ENCODE results near the gene ZCCHC2.

The ZCCHC2 gene

GRCh38 chr18:62522504-62523254 lies at the start of gene ZCCHC2:
Gene ZCCHC2 (plus strand): TSS chr18:62523025. CDS start chr18:62523425, 400 bp downstream.
- peak; percentile 98 for DNase-seq (ENCODE audit: low read depth in 2 of 2, low spot score in 1 of 2)

DNA sequence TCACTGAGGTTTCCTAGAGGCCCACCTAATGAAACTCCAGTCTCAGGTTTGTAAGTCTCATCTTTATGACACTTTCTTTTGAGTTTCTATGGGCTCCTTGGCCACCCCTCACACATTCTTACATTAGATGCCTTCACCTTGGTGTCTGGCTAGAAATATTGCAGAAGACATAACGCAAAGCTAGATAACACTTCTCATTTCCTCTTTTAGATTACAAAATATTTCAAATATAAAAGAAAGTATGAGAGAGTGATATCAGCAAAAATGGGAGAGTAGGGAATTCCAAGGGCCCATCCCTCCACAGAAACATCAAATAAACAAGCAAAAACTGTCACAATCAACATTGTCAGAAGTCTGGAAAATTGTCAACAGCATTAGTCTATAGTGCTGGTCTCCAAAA lies 43.3 kb upstream of the ZCCHC2 start:
- DNase-seq (ENCODE audit: low read depth in 2 of 2, low spot score in 1 of 2) = no peak

GRCh38 chr18:62480927-62481326 lies 41.9 kb upstream of the ZCCHC2 start:
- no peak for DNase-seq (ENCODE audit: low read depth in 2 of 2, low spot score in 1 of 2)

DNA sequence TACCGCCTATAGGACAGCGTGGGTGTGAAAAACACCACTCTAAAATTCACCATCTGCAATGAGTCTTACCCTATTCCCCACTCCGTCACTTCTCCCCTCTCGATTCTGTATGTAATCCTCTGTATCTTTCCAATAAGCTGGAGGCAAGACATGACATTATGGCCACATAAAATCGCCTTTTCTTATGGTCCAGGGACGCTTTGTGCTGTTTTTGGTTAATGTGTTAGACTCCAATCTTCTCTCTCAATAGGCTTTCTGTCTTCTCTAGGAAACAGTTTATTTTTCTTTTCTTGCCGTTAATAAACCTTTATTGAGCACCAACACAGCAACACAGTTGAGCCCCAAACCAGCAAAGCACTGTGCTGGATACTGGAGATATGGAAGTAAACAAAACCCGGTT lies 37.9 kb upstream of the ZCCHC2 start:
- DNase-seq (ENCODE audit: low read depth in 2 of 2, low spot score in 1 of 2) = no peak

DNA sequence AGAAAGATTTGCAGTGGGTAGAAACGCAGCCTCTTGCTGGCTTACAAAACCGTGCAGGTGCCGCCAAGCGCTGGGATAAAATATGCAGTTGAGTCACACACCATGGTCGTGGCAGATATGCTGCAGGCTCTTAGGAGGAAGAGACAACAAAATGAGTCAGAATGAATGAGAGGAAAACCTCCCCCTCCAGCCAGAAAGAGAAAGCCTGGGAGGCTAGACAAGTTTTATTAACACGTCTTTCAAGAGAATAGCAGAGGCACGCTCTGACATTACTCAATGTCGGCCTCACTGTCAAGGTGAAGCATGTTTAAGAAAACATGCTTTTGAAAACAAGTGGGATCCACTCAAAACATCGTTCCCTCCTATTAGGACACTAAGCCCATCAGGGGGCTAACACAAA lies 37.1 kb upstream of the ZCCHC2 start:
- DNase-seq (ENCODE audit: low read depth in 2 of 2, low spot score in 1 of 2) = no peak

GRCh38 chr18:62486290-62486964 lies 36.4 kb upstream of the ZCCHC2 start:
- no peak for DNase-seq (ENCODE audit: low read depth in 2 of 2, low spot score in 1 of 2)

GRCh38 chr18:62487161-62487560 lies 35.7 kb upstream of the ZCCHC2 start:
- DNase-seq (ENCODE audit: low read depth in 2 of 2, low spot score in 1 of 2) = no peak

GRCh38 chr18:62490967-62491695 lies 31.7 kb upstream of the ZCCHC2 start:
- no peak for DNase-seq (ENCODE audit: low read depth in 2 of 2, low spot score in 1 of 2)

GRCh38 chr18:62493033-62493862 lies 29.6 kb upstream of the ZCCHC2 start:
- no peak for DNase-seq (ENCODE audit: low read depth in 2 of 2, low spot score in 1 of 2)

DNA sequence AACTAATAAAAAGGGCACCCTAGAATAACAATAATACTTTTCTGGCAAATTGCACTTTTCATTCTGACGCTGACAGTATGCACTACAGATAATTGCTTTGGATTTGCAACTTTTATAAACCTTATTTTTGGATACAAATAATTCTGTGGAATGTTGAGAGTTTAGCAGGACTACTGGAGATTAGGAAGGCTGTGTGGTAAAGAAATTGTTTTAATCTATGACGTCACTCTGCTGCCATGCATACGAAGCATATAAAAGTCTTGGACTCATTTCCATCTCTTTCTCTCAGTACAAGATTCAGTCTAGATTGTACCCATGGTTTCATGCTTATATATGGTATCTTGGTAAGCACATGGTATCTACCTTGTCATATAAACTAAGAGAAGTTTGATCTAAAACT lies 28.1 kb upstream of the ZCCHC2 start:
- no peak for DNase-seq (ENCODE audit: low read depth in 2 of 2, low spot score in 1 of 2)

DNA sequence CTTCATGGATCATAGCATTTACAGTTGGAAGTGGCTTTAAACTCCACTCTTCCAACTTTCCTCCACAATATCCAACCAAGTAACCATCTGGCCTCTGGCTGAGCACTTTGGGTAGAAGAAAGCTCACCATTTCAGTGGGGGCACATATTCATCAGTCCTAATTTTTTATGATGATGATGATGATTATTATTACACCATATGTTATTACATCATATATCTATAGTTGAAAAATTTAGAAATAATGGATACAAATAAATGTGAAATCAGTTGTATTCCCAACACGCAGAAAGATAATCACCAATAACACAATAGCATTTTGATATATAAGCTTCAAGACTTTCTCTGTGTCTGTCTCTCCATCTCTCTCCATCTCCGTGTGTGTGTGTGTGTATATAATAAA lies 26.6 kb upstream of the ZCCHC2 start:
- no peak for DNase-seq (ENCODE audit: low read depth in 2 of 2, low spot score in 1 of 2)

GRCh38 chr18:62497190-62497772 lies 25.5 kb upstream of the ZCCHC2 start:
- DNase-seq (ENCODE audit: low read depth in 2 of 2, low spot score in 1 of 2) = no peak

DNA sequence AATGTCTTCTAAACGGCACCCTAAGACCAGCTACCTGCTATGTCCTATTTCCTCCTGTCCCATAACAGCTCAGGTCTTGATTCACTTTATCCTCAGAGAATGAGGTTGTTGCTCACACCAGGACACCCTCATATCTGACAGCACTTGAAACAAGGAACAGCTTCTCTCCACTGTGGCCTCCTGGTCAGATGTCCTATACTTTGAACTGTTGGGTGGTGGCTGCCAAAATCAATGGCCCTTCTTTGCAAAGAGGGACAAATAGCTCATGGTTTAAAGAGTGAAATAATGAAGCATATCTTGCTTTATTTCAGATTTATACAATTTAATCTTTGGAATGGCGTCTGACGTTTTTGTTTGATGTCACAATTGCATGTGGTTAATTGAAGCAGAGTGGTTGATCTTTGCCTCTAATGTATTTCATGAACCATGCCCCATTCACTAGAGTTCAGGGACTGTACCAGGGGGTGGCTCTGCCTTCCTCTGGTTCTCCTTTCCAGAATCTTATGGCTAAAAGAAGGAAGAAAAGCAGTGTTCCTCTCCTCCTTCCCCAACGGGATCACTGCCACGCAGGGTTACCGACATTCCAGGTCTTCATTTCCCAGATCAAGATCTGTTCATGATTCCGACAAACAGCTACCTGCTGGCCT lies 24.1 kb upstream of the ZCCHC2 start:
- no peak for DNase-seq (ENCODE audit: low read depth in 2 of 2, low spot score in 1 of 2)

GRCh38 chr18:62499263-62499650 lies 23.6 kb upstream of the ZCCHC2 start:
- no peak for DNase-seq (ENCODE audit: low read depth in 2 of 2, low spot score in 1 of 2)

GRCh38 chr18:62500174-62500573 lies 22.7 kb upstream of the ZCCHC2 start:
- DNase-seq (ENCODE audit: low read depth in 2 of 2, low spot score in 1 of 2) = no peak

DNA sequence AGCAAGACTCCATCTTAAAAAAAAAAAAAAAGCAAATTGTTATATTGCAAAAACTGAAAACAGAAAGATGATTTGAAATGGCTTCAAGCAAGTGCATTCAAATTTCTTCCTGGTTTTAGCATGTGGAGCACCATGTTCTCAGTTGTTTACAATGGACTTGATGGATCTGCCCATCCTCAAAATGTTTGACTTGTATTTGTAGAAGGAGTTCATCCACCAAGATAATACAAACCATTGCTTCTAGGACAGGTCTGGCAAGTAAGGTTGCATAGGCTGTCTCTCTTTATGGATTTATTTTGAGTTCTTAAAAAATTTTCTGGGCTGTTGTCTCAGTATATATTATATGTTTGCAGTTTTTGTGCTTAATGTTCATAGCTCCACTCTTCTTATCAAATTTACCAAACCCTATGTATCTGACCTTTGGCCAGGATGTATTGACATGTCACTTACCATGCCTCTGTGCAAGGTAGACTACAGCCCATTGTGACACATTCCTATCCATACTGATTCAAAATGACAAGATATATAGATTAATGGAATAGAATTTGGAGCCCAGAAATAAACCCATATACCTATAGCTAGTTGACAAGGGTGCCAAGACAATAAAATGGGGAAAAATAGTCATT lies 21.7 kb upstream of the ZCCHC2 start:
- no peak for DNase-seq (ENCODE audit: low read depth in 2 of 2, low spot score in 1 of 2)

DNA sequence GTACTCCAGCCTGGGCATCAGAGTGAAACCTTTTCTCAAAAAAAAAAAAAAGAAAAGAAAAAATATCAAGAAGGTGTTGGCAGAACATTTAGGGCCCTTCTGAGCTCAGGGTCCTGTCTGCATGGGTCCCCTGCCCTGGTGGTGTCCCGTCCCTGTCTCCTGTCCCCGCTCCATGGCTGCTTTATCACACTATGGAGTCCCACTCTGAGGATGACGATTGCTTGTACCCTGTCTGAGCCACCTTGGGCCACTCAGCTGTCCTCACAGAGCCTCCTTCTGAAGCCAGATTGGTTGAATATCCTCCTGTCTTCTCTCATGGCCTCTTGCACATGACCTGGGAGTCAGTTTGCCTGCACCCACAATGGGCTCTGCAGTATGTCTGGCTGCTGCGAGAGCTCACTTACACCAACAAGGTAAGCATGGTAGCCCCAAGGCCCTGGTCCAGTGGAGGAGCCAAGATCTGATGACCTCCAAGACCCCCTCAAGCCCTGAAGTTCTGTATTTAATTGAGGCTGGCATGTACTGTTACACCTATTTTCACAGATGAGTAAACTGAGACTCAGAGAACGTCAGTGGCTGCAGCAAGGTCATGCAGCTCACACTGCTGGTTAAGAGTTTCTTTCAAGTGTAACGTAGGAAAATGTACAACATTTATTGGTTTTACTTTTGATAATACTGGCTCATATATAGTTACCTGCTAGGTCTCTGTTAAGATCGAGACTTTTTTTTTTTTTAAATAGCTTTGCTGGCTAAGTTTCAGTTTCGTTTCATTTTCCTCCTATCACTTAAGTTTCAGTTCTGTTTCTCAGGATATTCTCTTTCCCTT lies 16.9 kb upstream of the ZCCHC2 start:
- no peak for DNase-seq (ENCODE audit: low read depth in 2 of 2, low spot score in 1 of 2)

DNA sequence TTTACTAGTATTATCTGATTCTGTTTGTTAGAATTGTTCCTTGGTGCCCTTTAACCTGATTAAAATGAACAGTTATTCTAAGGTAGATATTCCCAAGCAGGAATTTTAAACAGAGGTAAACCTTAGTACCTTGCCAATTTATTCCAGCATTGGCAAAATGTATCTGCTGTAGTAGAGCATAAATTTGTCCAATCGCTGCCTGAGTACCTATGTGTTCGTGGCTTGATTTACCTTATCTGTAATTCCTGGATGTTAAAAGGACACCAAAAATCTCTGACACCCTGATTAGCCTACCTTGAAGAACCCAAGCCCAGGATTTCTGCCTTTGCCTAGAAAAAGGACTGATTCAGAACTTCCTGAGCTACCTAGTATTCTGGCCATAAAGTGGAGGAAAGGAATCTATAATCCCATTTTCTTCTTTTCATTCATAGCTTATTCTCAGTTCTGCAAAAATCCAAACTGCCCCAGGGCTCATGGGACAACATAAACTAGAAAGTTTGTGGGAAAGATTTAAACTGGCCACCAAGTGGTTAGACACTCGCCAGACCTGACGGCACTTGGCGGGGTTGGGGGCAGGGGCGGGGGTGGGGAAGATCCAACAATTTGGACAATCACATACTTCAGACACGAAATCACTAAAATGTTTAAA lies 16.2 kb upstream of the ZCCHC2 start:
- DNase-seq (ENCODE audit: low read depth in 2 of 2, low spot score in 1 of 2) = no peak

GRCh38 chr18:62509779-62510178 lies 13.0 kb upstream of the ZCCHC2 start:
- DNase-seq (ENCODE audit: low read depth in 2 of 2, low spot score in 1 of 2) = no peak
